ENCODE measurements around the gene ING1. TPM values are rescaled to one million over a fixed set of nuclear protein-coding genes. Genes with fewer than 3 reads are reported as not detected.

Gene ING1
- total and polyA plus RNA-seq, 2 donors (not counting 1 experiment from before 2014, with no cell fraction given) = 29.1 to 34.2 TPM

- H3K27ac Mint-ChIP-seq = no peak overlapping the region
- no peaks in the 10 kb centered on the region for H4K20me1 ChIP-seq (ENCODE audit: control insufficient read depth, insufficient read depth, low read length, poor library complexity, severe bottlenecking)
- ATAC-seq (ENCODE audit: low read depth) = no peak
- POLR2A ChIA-PET = no interaction called here
- H3K36me3 ChIP-seq (replicated peaks in 1 of 2; ENCODE audit: control extremely low read depth in 1 of 2, control insufficient read depth in 1 of 2, extremely low read depth in 1 of 2, insufficient read depth in 2 of 2, low read length in 1 of 2) = no peaks in the 10 kb centered on the region
- no peak overlapping the region for H3K4me2 ChIP-seq (replicated peaks; ENCODE audit: low read depth, low read length, poor library complexity, severe bottlenecking)
- no peaks in the 10 kb centered on the region for H3K4me1 Mint-ChIP-seq
- 60% methylated on average over 1 of the region's 1 CpG for WGBS (ENCODE audit: insufficient coverage)
- no peaks in the 10 kb centered on the region for H3K27me3 ChIP-seq (replicated peaks in 1 of 4; ENCODE audit: control extremely low read depth in 1 of 4, control insufficient read depth in 3 of 4, insufficient read depth in 4 of 4, low read length in 3 of 4)
- TF ChIP-seq EZH2 (IDR thresholded peaks at IDR 0.05; ENCODE audit: borderline replicate concordance, insufficient read depth, low read depth, low read length, poor library complexity, severe bottlenecking) (no peak), CTCF (IDR thresholded peaks at IDR 0.05) (no peak)
- CTCF ChIA-PET = no interaction called here
- intact Hi-C loops (cut with micrococcal nuclease) = no loop called here
- H3K9me3 ChIP-seq (ENCODE audit: control extremely low read depth in 1 of 3, control insufficient read depth in 2 of 3, insufficient read depth in 1 of 3, low read length in 2 of 3) = peaks cover 3 to 15% (median 13%) of the 10 kb centered on the region in 3 donors
- peaks cover 1% of the 10 kb centered on the region for H3K79me2 ChIP-seq (ENCODE audit: control insufficient read depth, insufficient read depth, low read length)
- no peaks in the 10 kb centered on the region for H3K27me3 Mint-ChIP-seq
- H2AFZ ChIP-seq (ENCODE audit: insufficient read depth, low read depth, low read length, poor library complexity, severe bottlenecking) = no peak overlapping the region
- no peak overlapping the region for H3K4me3 Mint-ChIP-seq
- H3K9ac ChIP-seq (ENCODE audit: low read length) = no peak overlapping the region
- peaks cover 13% of the 10 kb centered on the region for H3K9me3 Mint-ChIP-seq (ENCODE audit: insufficient read depth)
- no peak overlapping the region for H3K27ac ChIP-seq (ENCODE audit: low read length in 2 of 2)
- H3K4me1 ChIP-seq (ENCODE audit: control insufficient read depth in 2 of 2, insufficient read depth in 2 of 2, low read length in 2 of 2) = no peaks in the 10 kb centered on the region
- no peak for DNase-seq
- H3K4me3 ChIP-seq (ENCODE audit: control extremely low read depth in 1 of 5, extremely low read depth in 1 of 5, insufficient read depth in 1 of 5, low read depth in 2 of 5, low read length in 4 of 5) = no peak overlapping the region
These were observed 30.2 kb downstream of the ING1 start for GRCh38 chr13:110743687-110744086.

GRCh38 chr13:110746438-110746837, 32.9 kb downstream of the ING1 start:
- no peaks in the 10 kb centered on the region for H3K27me3 Mint-ChIP-seq
- 100% methylated on average over 1 of the region's 1 CpG for WGBS (ENCODE audit: insufficient coverage)
- ChIA-PET POLR2A (no interaction called here), CTCF (no interaction called here)
- intact Hi-C loops (cut with micrococcal nuclease) = no loop called here
- no peaks in the 10 kb centered on the region for H3K36me3 ChIP-seq (replicated peaks in 1 of 2; ENCODE audit: control extremely low read depth in 1 of 2, control insufficient read depth in 1 of 2, extremely low read depth in 1 of 2, insufficient read depth in 2 of 2, low read length in 1 of 2)
- H3K9me3 Mint-ChIP-seq (ENCODE audit: insufficient read depth) = peaks cover 13% of the 10 kb centered on the region
- no peaks in the 10 kb centered on the region for H4K20me1 ChIP-seq (ENCODE audit: control insufficient read depth, insufficient read depth, low read length, poor library complexity, severe bottlenecking)
- no peak for ATAC-seq (ENCODE audit: low read depth)
- H3K4me1 Mint-ChIP-seq = no peaks in the 10 kb centered on the region
- TF ChIP-seq EZH2 (IDR thresholded peaks at IDR 0.05; ENCODE audit: borderline replicate concordance, insufficient read depth, low read depth, low read length, poor library complexity, severe bottlenecking) (no peak), CTCF (IDR thresholded peaks at IDR 0.05) (no peak)
- no peaks in the 10 kb centered on the region for H3K79me2 ChIP-seq (ENCODE audit: control insufficient read depth, insufficient read depth, low read length)
- H3K27ac ChIP-seq (ENCODE audit: low read length in 2 of 2) = no peak overlapping the region
- H3K4me1 ChIP-seq (ENCODE audit: control insufficient read depth in 2 of 2, insufficient read depth in 2 of 2, low read length in 2 of 2) = no peaks in the 10 kb centered on the region
- no peak overlapping the region for H3K4me3 ChIP-seq (ENCODE audit: control extremely low read depth in 1 of 5, extremely low read depth in 1 of 5, insufficient read depth in 1 of 5, low read depth in 2 of 5, low read length in 4 of 5)
- DNase-seq = no peak
- H3K27me3 ChIP-seq (replicated peaks in 1 of 4; ENCODE audit: control extremely low read depth in 1 of 4, control insufficient read depth in 3 of 4, insufficient read depth in 4 of 4, low read length in 3 of 4) = no peaks in the 10 kb centered on the region
- peaks cover 3 to 14% (median 12%) of the 10 kb centered on the region in 3 donors for H3K9me3 ChIP-seq (ENCODE audit: control extremely low read depth in 1 of 3, control insufficient read depth in 2 of 3, insufficient read depth in 1 of 3, low read length in 2 of 3)
- H3K4me3 Mint-ChIP-seq = no peak overlapping the region
- H3K27ac Mint-ChIP-seq = no peak overlapping the region
- H2AFZ ChIP-seq (ENCODE audit: insufficient read depth, low read depth, low read length, poor library complexity, severe bottlenecking) = no peak overlapping the region
- H3K9ac ChIP-seq (ENCODE audit: low read length) = no peak overlapping the region
- no peak overlapping the region for H3K4me2 ChIP-seq (replicated peaks; ENCODE audit: low read depth, low read length, poor library complexity, severe bottlenecking)

Data from B cell (primary cell).